Hematopoietic multipotent progenitor cell treated with erythropoietin and hydrocortisone succinate and interleukin-3 and kit ligand, for 17 days (in vitro differentiated cells): ENCODE results near the gene C14orf39.
"Not testable (repeated sequence)": the region's sequence is repeated elsewhere in the genome, so short reads cannot be mapped to it uniquely, and the experiment has no call there.

Experiments used
- DNase-seq: peaks from one replicate; pipeline ENCODE4 v3.0.0-alpha.2; 2015; ENCODE audit warnings: low spot score

The C14orf39 gene

DNA sequence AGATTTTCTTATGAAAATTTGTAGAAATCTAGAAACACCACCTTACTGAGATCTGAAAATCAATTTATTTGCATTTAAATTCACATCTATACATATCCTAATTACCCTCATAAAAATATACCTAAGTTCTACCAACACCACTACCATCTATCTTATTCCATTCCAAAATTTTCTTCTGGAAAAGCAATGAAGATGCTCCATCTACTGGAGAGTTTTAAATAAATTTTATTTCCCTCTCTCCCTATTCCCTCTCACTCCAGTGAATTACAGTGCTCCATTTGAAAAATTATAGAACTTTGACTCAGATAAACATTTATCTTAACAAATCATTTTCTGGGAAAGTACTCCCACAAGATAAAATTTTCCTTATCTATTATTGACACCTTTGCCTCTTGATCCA, 2.3 kb upstream of the C14orf39 start:
- DNase-seq = no peak

DNA sequence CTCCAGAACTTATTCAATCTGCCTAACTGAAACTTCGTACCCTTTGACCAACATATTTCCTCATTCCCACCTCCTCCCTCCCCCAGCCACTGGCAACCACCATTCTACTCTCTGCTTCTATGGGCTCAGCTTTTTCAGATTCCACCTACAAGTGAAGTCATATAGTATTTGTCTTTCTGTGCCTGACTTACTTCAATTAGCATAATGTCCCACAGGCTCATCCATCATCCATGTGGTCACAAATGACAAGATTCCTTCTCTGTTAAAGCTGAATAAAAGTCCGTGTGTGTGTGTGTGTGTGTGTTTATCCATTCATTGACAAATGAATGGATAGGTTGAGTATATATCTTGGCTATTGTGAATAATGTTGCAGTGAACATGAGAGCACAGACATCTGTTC, 1.3 kb upstream of the C14orf39 start:
- no peak for DNase-seq

DNA sequence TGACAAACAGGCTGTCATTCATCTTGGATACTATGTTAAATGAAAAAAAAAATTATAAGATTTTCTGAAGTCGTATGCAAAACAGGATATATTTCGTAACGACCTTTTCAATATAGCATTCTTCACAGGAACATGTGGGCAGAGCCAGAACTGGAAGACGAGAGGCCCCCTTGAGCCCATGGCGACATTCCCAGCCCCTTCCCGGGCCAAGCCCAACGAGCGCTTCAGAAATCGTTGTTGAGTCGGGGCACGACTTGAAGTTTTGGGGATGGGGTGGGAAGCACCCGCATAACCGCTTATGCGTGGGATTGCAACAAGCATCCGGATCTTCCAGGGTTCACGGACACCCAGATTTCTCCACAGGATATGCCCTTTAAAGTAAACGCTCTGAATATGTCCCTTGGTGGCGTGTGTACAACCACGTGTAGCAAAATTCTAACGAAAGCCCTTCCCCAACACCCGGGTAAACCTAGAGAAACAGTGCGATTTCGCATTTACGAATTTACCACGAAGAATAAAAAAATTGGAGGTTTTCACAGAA, 736 bp downstream of the C14orf39 start:
- DNase-seq = no peak

DNA sequence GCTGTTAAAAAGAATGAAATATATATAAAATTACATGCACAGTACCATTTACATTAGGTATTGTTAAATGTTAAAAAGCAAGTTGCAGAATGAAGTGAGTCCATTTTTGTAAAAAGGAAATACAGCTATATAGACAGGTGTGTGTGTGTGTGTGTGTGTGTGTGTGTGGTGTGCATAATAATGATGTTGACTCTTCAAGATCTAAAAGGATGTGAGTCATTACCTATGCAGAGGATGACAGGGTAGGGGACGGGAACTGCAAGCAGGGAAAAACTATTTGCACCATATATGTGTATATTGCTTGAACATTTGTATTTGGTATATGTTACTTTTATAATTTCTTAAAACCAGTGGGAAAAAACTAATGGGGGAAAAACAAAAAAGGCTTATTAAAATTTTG, 3.1 kb downstream of the C14orf39 start:
- no peak for DNase-seq

DNA sequence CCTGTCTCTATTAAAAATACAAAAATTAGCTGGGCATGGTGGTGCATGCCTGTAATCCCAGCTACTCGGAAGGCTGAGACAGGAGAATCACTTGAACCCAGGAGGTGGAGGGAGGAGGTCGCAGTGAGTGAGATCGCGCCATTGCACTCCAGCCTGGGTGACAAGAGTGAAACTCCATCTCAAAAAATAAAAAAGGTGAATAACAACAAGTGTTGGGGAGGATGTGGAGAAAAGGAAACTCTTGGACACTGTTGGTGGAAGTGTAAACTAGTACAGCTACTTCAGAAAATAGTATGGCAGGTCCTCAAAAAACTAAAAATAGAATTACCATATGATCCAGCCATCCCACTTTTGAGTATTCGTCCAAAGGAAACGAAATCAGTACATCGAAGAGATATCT, 5.6 kb downstream of the C14orf39 start:
- DNase-seq = not testable (repeated sequence)

DNA sequence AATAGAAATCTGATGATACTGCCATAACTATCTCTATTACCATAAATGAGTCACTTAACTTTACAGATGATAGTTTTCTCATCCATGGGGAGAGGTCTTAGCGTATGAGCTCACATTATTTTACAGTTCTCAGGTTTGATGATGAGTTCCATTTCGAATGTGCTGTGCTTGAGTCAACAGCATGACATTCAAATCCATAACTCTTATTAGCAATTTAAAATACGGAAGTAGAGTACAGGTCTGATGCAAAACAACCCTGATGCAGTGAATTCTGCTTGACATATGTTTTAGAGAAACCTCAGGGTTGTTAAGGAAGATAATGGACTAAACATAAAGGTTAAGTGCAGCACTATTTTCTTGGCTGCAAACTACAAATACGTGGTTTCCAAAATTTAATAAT, 30.0 kb downstream of the C14orf39 start:
- DNase-seq = no peak

DNA sequence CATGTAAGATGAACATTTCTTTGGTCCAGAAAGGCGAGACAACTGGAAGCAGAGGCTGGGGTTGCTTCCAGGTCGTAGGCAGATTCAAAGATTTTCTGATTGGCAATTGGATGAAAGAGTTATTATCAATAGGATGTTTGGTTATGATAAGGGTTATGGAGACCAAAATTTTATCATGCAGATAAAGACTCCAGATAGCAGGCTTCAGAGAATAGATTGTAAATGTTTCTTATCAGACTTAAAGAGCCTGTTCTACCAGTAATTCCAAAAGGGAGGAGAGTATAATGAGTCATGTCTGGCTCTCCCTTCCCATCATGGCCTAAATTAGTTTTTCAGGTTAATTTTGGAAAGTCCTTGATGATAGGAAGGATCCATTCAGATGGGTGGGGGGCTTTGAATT, 55.6 kb downstream of the C14orf39 start:
- DNase-seq = no peak

DNA sequence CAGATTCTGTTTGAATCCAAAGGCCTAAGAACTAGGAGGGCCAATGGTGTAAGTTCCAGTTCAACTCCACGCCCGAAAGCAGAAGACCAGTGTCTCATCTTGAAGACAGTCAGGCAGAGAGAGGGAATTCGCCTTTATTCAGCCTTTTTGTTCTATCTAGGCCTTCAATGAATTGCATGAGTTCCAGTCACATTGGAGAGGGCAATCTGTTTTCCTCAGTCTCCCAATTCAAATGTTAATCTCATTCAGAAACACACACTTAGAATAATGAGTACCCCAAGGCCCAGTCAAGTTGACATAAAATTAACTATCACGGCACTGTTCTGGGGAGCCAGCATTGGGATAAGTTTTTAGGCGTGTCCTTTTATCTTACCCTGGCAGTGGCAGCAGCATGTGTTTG, 65.8 kb downstream of the C14orf39 start:
- no peak for DNase-seq

DNA sequence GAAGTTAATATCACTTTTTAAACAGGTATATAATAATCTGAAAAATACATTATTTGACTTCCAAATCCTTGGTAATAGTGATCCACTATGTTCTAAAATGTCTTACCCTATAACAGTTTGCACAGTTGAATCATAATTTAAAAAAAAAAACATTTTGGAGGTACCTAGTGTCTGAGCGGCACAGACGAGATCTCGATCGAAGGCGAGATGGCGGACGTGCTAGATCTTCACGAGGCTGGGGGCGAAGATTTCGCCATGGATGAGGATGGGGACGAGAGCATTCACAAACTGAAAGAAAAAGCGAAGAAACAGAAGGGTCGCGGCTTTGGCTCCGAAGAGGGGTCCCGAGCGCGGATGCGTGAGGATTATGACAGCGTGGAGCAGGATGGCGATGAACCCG, 88.3 kb downstream of the C14orf39 start:
- not testable (repeated sequence) for DNase-seq

DNA sequence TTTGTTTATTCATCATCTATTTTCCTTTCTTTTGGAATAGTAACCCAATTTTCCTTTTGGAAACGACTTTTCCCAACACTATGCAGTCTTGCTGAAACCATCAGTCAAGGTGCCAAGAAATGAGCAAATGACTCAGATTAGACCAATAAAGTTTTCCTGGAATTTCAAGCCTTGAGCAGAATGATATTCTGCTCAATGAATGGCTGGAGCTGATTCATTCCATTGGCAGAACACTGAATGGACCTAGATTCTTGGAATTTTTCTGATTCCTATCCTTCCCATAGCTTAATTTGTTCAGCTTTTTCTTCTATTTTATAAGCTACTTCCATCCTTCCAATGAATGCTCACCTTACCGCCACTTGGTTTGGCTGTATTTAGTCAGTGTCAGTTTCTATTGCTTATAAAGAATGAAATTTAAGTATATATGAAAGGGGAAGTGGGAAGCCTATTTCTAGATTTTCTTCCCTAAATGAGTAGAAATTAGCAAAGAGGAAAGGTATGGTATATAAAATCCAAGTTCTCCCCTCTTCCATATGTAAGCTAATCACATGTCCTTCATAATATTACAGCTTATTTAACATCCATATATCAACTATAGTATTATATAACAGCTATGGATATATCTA, 89.0 kb downstream of the C14orf39 start:
- no peak for DNase-seq
